ENCODE data around the gene VWA8.

Gene VWA8

GRCh38 chr13:41528021-41528420 is 432.9 kb downstream of the VWA8 start:
- ChIA-PET CTCF (no interaction called here), POLR2A (no interaction called here)
- no peak for DNase-seq (ENCODE audit: low read depth, low spot score)
- no peak overlapping the region for H3K4me3 ChIP-seq (ENCODE audit: low read depth, low read length)
- no peak for TF ChIP-seq CTCF (IDR thresholded peaks at IDR 0.05; ENCODE audit: insufficient read depth, low read length, missing control alignments)

GRCh38 chr13:41520660-41521630 is 440.0 kb downstream of the VWA8 start:
- TF ChIP-seq CTCF (IDR thresholded peaks at IDR 0.05; ENCODE audit: insufficient read depth, low read length, missing control alignments) = no peak
- DNase-seq (ENCODE audit: low read depth, low spot score) = no peak
- H3K4me3 ChIP-seq (ENCODE audit: low read depth, low read length) = no peak overlapping the region
- CTCF ChIA-PET = no interaction called here
- POLR2A ChIA-PET = no interaction called here

- no peak overlapping the region for H3K4me3 ChIP-seq (ENCODE audit: low read depth, low read length)
- DNase-seq (ENCODE audit: low read depth, low spot score) = no peak
- no peak for TF ChIP-seq CTCF (IDR thresholded peaks at IDR 0.05; ENCODE audit: insufficient read depth, low read length, missing control alignments)
- ChIA-PET POLR2A (no interaction called here), CTCF (no interaction called here)
These were observed 440.8 kb downstream of the VWA8 start for GRCh38 chr13:41520016-41520659.

All from AG04449 (cell line).